Activated naive CD8-positive, alpha-beta T cell treated with anti-CD3 and anti-CD28 coated beads, Interleukin-2, amount 50 U/mL, for 24 hours (primary cell): ENCODE measurements around the gene GPR176.

Experiments
- ATAC-seq: fragments of 150-1000 bp; cut with Tn5 transposase; one replicate; pipeline ENCODE4 v1.10.0; 2021
- DNase-seq: peaks from one replicate; pipeline ENCODE4 v3.0.0; 2021
- H3K27ac Mint-ChIP-seq: one replicate; pipeline ENCODE4 v1.8.0; 2021; ENCODE audit warnings: mild to moderate bottlenecking, mixed read lengths
- H3K27me3 Mint-ChIP-seq: one replicate; pipeline ENCODE4 v1.8.0; 2021; ENCODE audit warnings: mixed read lengths
- H3K36me3 Mint-ChIP-seq: one replicate; pipeline ENCODE4 v1.8.0; 2021; ENCODE audit warnings: low read depth, mixed read lengths
- H3K4me1 Mint-ChIP-seq: one replicate; pipeline ENCODE4 v1.8.0; 2021; ENCODE audit warnings: mixed read lengths
- H3K4me3 Mint-ChIP-seq: one replicate; pipeline ENCODE4 v1.8.0; 2021; ENCODE audit warnings: mild to moderate bottlenecking, moderate library complexity, mixed read lengths
- H3K9me3 Mint-ChIP-seq: one replicate; pipeline ENCODE4 v1.8.0; 2021; ENCODE audit warnings: mixed read lengths

GPR176 gene, protein sequence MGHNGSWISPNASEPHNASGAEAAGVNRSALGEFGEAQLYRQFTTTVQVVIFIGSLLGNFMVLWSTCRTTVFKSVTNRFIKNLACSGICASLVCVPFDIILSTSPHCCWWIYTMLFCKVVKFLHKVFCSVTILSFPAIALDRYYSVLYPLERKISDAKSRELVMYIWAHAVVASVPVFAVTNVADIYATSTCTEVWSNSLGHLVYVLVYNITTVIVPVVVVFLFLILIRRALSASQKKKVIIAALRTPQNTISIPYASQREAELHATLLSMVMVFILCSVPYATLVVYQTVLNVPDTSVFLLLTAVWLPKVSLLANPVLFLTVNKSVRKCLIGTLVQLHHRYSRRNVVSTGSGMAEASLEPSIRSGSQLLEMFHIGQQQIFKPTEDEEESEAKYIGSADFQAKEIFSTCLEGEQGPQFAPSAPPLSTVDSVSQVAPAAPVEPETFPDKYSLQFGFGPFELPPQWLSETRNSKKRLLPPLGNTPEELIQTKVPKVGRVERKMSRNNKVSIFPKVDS

DNA sequence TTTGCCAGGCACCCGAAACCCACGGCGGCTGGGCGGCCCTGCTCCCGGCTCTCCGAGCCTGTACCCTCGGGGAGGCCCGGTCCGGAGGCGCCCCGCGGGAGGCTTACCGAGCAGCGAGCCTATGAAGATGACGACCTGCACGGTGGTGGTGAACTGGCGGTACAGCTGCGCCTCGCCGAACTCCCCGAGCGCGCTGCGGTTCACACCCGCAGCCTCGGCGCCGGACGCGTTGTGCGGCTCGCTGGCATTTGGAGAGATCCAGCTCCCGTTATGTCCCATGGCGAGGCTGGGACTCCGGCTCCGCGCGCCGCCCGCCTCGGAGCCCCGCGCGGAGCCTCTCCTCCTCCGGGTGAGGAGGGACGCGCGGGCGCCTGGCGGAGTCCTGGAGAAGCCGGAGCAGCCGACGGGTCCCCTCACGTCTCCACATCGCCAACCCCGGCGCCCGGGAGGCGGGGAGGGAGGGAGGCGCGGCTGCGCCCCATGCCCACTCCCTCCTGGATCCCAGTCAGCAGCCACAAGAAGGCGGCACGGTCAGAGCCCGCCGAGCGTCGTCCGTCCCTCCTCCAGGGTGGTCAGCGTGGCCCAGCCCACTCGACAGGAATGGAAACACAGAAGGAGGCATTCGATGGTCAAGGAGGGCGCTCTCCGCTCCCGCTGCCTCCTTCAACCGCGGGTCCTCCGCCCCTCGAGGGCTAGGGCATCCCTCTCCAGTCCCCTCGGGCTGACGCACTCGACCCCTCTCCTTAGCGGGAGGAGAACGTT, at the start of gene GPR176:
GPR176 (minus strand) TSS at position 519 of the 762 bp plus-strand sequence; CDS start at position 279, 240 bp downstream.
- ATAC-seq: peak; percentile 2
- peak within 1 kb of the TSS; percentile 76 for H3K27ac Mint-ChIP-seq
- peaks cover 30% of the 10 kb centered on the region for H3K27me3 Mint-ChIP-seq

DNA sequence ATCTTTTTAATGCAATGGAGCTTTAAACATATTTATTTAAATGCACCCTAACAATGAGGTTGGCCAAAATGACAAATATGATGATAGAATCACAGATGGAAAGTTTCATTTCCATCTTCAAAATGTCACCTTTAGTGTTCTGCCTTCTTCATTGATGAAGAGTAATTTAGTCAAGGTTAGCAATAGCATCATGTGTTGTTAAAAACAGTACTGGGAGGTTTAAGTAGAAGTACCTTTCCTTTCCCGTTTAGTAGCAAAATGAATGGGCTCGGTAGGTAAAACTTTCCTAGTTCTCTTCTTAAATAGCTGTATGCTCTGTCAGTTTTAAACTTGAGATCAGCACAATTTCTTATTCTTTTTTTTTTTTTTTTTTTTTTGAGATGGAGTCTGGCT, 48.9 kb upstream of the GPR176 start:
- Mint-ChIP-seq H3K4me3 (no peak overlapping the region), H3K27me3 (no peaks in the 10 kb centered on the region), H3K36me3 (peaks cover 40% of the 10 kb centered on the region), H3K9me3 (no peaks in the 10 kb centered on the region), H3K27ac (no peak overlapping the region), H3K4me1 (peaks cover 30% of the 10 kb centered on the region)
- ATAC-seq: peak; percentile 59
- no peak for DNase-seq

More for the DNA sequence above, at the start of gene GPR176:
- Mint-ChIP-seq H3K9me3 (peaks cover 7% of the 10 kb centered on the region), H3K36me3 (no peaks in the 10 kb centered on the region), H3K4me1 (peaks cover 19% of the 10 kb centered on the region), H3K4me3 (peak within 1 kb of the TSS; percentile 78)
- peak; percentile 21 for DNase-seq

DNA sequence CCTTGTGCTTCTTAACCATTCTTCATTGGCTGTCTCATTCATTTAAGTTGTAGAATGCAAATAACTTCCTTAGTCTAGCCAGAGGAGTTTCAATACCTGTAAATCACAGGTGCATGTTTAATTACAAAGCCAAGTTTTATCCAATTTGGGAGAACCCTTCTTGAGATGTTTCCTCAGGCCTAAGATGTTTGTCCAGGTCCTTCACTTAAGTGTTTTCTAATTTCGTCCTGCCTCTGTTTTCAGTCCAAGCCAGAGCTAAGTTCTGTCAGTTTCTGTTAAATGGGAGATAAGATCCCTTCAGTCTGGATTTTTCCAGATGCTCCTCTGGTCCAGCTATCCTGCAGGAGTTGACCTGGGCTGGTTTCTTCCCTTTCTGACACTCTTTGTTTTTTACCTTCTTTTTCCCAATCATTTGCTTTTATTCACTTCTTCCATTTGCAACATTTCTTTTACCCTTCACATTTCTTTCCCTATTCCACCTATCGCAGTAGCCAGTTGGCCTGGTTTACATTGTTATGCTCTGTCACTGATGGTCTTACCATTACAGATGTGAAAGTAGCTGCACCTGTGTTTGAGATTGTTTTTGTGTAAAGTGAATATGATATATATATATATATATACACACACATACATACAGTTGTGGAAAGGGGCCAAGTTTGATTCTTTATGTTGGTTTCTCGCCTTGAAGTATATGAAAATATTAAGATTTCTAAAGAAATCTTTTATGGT, 48.4 kb upstream of the GPR176 start:
- H3K27me3 Mint-ChIP-seq: no peaks in the 10 kb centered on the region
- DNase-seq (no peak), ATAC-seq (no peak)
- H3K4me3 Mint-ChIP-seq: no peak overlapping the region
- peaks cover 30% of the 10 kb centered on the region for H3K4me1 Mint-ChIP-seq
- peaks cover 39% of the 10 kb centered on the region for H3K36me3 Mint-ChIP-seq
- no peaks in the 10 kb centered on the region for H3K9me3 Mint-ChIP-seq
- peak overlapping the region; percentile 77 for H3K27ac Mint-ChIP-seq

DNA sequence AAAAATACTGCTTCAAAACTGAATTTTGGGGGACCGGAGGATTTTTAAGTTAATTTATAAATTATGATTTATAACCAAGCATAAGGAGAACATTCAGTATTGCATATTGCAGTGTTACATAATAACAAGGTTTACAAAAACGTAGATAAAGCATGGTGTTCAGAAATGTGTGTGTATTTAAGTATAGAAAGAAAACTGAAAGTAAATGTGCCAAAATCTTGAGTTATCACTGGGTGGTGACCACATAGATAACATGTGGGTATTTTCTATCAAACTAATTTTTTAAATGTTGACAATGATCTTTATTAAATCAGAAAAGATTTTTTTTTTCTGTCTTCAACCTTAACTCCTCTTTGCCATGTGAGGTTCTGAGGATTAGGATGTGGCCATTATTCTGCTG, 46.5 kb upstream of the GPR176 start:
- H3K27me3 Mint-ChIP-seq: no peaks in the 10 kb centered on the region
- peaks cover 41% of the 10 kb centered on the region for H3K36me3 Mint-ChIP-seq
- H3K4me3 Mint-ChIP-seq: no peak overlapping the region
- peaks cover 30% of the 10 kb centered on the region for H3K4me1 Mint-ChIP-seq
- no peak for ATAC-seq
- no peak overlapping the region for H3K27ac Mint-ChIP-seq
- DNase-seq: no peak
- no peaks in the 10 kb centered on the region for H3K9me3 Mint-ChIP-seq

DNA sequence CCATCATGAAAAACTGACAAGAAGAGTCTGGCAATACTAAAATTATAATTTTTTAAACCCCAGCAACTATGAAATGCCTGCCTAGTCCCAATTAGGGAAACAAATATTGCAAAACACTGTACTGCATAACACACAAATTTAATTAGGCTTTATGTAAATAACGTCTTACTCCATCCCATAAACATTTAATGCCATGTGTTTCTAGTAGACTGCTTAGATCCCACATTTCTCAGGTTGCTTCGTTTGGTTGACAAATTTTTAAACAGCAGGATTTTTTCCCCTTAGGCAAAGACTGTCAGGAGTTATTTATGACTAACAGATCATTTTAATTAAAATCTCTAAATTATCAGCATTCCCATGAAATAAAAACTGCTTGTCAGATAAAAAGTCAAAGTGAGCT, 43.7 kb upstream of the GPR176 start:
- Mint-ChIP-seq H3K4me3 (no peak overlapping the region), H3K4me1 (peaks cover 14% of the 10 kb centered on the region), H3K9me3 (no peaks in the 10 kb centered on the region), H3K36me3 (peaks cover 34% of the 10 kb centered on the region), H3K27ac (no peak overlapping the region), H3K27me3 (no peaks in the 10 kb centered on the region)
- DNase-seq: no peak
- no peak for ATAC-seq

DNA sequence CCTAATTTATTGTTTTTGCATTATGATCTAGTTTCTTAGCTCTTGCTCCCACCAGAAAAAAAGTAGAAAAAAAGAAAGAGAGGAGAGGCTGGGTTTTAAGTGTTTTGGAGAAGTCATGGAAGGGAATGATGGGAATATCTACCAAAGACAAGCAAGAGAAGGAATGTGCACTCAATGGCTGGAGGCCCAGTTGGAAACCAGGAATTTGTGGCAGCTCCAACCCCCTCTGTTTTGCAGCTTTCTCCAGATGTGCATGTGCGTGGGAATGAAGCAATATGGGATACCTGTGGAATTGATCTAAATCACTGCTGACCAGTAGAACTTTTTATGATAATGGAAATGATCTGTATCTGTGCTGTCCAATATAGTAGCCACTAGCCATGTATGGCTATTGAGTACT, 41.0 kb upstream of the GPR176 start:
- no peaks in the 10 kb centered on the region for H3K4me1 Mint-ChIP-seq
- H3K4me3 Mint-ChIP-seq: no peak overlapping the region
- ATAC-seq: no peak
- no peak overlapping the region for H3K27ac Mint-ChIP-seq
- H3K36me3 Mint-ChIP-seq: peaks cover 38% of the 10 kb centered on the region
- DNase-seq: no peak
- H3K9me3 Mint-ChIP-seq: no peaks in the 10 kb centered on the region
- no peaks in the 10 kb centered on the region for H3K27me3 Mint-ChIP-seq

DNA sequence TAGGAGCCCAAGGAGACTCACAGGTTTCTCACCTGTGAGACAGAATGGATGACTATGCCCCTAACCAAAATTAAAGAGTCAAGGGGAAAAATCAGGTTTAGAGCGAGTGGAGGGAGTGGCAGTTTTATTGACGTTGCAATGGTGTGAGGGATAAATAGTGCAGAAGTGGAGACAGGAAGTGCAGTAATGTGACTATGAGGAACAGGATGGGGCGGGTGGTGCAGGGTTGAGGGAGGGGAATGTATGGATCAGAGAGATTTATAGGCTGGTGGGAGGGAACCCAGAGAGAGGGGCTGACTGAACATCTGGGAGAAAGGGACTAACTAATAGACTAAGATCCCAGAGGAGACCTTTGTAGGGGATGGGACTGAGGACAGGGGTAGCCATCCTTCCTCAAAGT, 40.3 kb upstream of the GPR176 start:
- Mint-ChIP-seq H3K4me3 (no peak overlapping the region), H3K27me3 (no peaks in the 10 kb centered on the region), H3K4me1 (no peaks in the 10 kb centered on the region), H3K36me3 (peaks cover 37% of the 10 kb centered on the region), H3K9me3 (no peaks in the 10 kb centered on the region), H3K27ac (no peak overlapping the region)
- ATAC-seq: no peak
- DNase-seq: no peak

DNA sequence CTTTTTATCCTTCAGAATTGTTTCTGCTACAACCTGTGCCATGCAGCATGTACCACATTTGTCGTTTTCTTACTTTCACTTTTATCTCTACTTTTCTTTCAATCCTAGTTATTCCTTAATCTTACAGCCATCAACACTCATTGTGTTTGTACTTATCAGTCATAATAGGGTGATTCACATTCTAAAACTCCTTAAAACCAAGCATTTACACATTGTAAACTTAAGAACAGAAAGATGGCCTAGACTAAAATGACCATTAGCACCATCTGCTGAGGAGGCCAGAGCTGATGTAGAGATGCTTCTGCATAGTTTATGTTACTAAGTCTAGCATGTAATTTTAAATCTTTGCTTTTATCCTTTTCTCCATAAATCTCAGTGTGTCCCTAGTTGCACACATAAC, 39.3 kb upstream of the GPR176 start:
- H3K4me3 Mint-ChIP-seq: no peak overlapping the region
- H3K4me1 Mint-ChIP-seq: no peaks in the 10 kb centered on the region
- DNase-seq (no peak), ATAC-seq (no peak)
- H3K9me3 Mint-ChIP-seq: no peaks in the 10 kb centered on the region
- H3K27me3 Mint-ChIP-seq: no peaks in the 10 kb centered on the region
- H3K36me3 Mint-ChIP-seq: peaks cover 40% of the 10 kb centered on the region
- no peak overlapping the region for H3K27ac Mint-ChIP-seq

DNA sequence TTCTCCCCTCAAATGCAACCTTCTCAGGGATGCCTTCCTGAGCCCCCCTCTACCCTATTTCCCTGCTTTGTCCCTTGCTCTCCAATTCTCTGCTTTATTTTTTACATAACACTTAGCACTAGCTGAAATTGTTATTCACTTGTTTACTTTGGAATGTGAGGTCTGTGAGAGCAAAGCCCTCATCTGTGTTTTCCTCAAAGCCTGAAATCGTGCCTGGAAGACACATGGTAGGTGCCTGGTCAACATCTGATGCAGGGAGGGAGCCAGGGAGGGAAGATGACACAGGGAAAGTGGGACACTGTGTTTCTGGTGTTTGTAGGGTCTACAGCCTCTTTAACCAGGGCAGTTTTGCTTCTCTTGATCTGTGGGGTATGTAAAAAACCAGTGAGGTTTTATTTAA, 37.4 kb upstream of the GPR176 start:
- DNase-seq (no peak), ATAC-seq (no peak)
- no peaks in the 10 kb centered on the region for H3K4me1 Mint-ChIP-seq
- H3K27ac Mint-ChIP-seq: no peak overlapping the region
- no peaks in the 10 kb centered on the region for H3K9me3 Mint-ChIP-seq
- no peak overlapping the region for H3K4me3 Mint-ChIP-seq
- no peaks in the 10 kb centered on the region for H3K27me3 Mint-ChIP-seq
- H3K36me3 Mint-ChIP-seq: peaks cover 40% of the 10 kb centered on the region

DNA sequence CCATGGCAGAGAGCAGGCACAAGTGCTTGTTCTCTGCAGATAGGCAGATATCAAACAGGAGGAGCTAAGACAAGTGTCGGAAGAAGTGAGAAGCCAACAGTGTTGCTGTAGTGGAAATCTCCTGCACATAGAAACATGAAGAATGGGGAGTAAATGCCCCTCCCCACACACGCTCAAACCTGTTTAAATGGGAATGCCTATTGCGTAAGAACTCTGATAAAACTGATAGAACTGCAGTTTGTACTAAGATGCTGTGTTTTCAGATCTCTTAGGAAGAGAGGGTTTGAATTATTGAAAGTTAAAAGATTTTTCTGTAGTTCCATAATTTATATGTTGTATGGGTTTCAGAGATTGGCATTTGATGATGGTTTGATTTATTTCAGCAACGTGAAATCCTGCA, 33.5 kb upstream of the GPR176 start:
- Mint-ChIP-seq H3K27me3 (no peaks in the 10 kb centered on the region), H3K36me3 (peaks cover 47% of the 10 kb centered on the region), H3K4me3 (no peak overlapping the region), H3K9me3 (no peaks in the 10 kb centered on the region), H3K27ac (no peak overlapping the region), H3K4me1 (no peaks in the 10 kb centered on the region)
- DNase-seq (no peak), ATAC-seq (no peak)

DNA sequence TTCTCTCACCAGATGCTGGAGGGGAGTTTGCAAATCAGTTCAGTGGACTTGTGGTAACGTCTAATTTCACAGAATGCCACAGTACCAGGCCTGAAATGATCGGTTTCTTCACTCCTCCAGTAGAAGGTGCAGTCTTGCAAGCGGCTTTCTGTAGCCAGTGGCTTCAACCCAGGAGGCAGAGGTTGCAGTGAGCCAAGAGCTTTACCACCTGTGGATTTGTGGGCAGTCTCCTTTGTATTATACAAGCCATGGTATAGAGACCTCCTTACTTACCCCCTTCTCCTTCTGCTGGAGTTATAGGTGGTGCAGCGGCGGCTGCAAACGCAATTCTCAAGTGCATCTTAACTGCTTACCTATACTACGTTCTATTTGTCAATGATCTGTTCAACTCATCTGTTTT, 31.5 kb upstream of the GPR176 start:
- no peaks in the 10 kb centered on the region for H3K9me3 Mint-ChIP-seq
- ATAC-seq (no peak), DNase-seq (no peak)
- H3K4me3 Mint-ChIP-seq: no peak overlapping the region
- H3K36me3 Mint-ChIP-seq: peaks cover 36% of the 10 kb centered on the region
- no peaks in the 10 kb centered on the region for H3K4me1 Mint-ChIP-seq
- no peaks in the 10 kb centered on the region for H3K27me3 Mint-ChIP-seq
- H3K27ac Mint-ChIP-seq: no peak overlapping the region

DNA sequence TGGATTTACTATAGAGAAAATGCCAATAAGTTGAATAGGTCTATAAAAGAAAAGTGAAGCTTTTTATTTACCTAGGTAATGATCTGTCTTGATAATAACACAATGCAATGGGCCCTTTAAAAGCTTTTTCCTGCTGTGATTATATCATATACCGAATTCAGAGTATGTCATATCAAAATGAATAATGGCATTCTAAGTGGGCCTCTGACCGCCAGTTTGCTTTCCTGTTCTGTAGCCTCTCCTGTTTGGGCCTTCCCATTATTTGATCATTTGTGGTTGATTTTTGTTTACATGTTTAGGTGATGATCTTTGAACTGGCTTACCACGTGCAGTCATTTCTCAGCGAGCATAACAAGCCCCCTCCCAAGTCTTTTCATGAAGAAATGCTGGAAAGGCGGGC, 28.8 kb upstream of the GPR176 start:
- Mint-ChIP-seq H3K36me3 (peaks cover 43% of the 10 kb centered on the region), H3K27me3 (no peaks in the 10 kb centered on the region), H3K4me3 (no peak overlapping the region), H3K27ac (no peak overlapping the region), H3K9me3 (no peaks in the 10 kb centered on the region), H3K4me1 (no peaks in the 10 kb centered on the region)
- ATAC-seq: no peak
- no peak for DNase-seq

DNA sequence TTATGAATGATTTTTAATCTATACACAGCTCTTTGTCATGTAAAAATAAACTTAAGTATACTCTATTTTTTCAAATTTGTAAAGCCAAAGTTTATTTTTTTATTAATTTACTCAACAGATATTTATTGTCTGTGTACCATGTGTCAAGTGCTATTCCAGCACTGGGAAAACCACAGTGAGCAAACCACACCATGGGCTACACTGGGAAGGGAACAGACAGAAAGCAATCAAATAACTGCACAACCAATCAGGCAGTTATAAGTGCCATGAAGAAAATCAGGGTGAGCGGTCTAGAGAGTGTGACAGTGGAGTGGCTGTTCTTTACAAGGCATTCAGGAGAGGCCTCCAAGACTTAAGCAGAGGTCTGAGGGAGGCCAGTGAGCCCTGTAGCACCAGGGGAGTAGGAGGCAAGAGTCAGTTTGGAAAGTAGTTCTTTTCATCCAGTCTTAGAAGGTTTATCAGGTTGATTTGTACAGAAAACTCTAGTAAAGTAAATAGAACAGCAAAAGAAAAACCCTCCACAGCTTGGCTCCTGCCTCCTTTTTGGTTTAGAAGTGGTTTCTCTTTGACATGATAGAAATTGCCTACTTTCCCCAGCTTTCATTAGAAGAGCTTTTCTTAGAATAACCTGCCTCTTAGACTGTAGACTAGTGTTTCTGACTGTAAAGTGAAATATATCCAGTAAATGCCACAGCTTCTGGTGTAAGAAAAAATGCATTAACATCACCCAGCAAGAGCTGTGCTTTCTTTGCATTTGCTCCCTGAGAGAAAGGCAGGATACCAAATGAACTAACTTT, 27.5 kb upstream of the GPR176 start:
- no peaks in the 10 kb centered on the region for H3K9me3 Mint-ChIP-seq
- peaks cover 50% of the 10 kb centered on the region for H3K36me3 Mint-ChIP-seq
- H3K4me1 Mint-ChIP-seq: no peaks in the 10 kb centered on the region
- no peak for DNase-seq
- no peak overlapping the region for H3K27ac Mint-ChIP-seq
- H3K27me3 Mint-ChIP-seq: no peaks in the 10 kb centered on the region
- ATAC-seq: no peak
- H3K4me3 Mint-ChIP-seq: no peak overlapping the region

DNA sequence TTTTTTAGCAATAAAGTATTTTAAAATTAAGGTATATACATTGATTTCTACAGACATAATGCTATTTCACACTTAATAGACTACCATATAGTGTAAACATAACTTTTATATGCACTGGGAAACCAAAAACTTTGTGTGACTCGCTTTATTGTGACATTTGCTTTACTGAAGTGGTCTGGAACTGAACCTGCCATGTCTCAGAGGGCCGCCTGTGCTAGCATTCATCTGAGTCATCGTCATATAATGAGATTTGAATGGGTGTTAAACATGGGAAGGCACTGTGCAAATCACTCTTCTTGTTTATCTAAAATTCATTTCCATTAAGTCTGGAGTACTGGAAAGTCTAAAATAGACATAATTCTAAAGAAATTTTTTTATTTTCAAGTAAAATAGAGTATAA, 26.8 kb upstream of the GPR176 start:
- no peak for ATAC-seq
- peaks cover 51% of the 10 kb centered on the region for H3K36me3 Mint-ChIP-seq
- no peak overlapping the region for H3K27ac Mint-ChIP-seq

More for the DNA sequence above, 26.8 kb upstream of the GPR176 start:
- DNase-seq: no peak
- no peaks in the 10 kb centered on the region for H3K9me3 Mint-ChIP-seq
- H3K4me1 Mint-ChIP-seq: peaks cover 5% of the 10 kb centered on the region
- H3K4me3 Mint-ChIP-seq: no peak overlapping the region
- no peaks in the 10 kb centered on the region for H3K27me3 Mint-ChIP-seq
